ENCODE measurements around the gene PRR27. TPM values are rescaled to one million over a fixed set of nuclear protein-coding genes. Genes with fewer than 3 reads are reported as not detected.
"Not testable (repeated sequence)": the region's sequence is repeated elsewhere in the genome, so short reads cannot be mapped to it uniquely, and the experiment has no call there.

Gene PRR27
- polyA plus RNA-seq, 3 donors, result 0.04 to 0.10 TPM; not detected in 1

DNA sequence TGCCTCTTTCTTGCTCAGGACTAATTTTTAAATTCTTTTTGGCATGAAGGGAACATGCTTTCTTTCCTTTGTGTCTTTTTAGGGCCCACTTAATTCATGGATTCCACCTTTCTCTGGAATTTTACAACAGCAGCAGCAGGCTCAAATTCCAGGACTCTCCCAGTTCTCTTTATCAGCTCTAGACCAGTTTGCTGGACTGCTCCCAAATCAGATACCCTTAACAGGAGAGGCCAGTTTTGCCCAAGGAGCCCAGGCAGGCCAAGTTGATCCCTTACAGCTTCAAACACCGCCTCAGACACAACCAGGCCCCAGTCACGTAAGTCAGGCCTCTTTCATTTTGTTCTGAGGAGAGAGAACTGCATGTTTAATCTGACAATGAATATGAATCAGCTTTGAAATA, 43.8 kb downstream of the PRR27 start:
- DNase-seq, result no peak

DNA sequence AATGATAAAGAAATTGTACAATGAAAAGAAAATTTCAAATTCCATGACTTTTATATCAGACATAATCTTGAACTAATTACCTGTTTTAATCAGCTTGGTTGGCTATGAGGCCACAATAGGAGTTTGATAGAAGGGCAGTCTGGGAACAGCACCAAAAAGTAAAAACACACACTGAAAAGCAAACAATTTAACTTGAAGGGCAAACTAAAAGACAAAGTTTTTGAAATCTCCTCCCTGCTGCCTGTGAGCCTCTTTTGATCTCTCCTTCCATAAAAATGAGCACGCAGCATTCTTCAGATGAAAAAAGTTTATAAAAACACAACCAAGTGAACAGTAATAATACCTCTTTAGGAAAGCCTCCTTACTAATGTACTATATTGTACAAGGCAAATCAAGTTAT, 49.6 kb downstream of the PRR27 start:
- no peak for DNase-seq

DNA sequence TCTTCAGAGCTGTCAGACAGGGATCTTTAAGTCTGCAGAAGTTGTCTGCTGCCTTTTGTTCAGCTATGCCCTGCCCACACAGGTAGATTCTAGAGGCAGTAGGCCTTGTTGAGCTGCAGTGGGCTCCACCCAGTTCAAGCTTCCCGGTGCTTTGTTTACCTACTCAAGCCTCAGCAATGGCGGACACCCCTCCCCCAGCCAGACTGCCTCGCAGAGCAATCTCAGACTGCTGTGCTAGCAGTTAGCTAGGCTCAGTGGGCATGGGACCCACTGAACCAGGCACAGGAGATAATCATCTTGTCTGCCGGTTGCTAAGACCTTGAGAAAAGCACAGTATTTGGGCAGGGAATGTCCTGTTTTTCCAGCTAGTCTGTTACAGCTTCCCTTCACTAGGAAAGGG, 58.7 kb downstream of the PRR27 start:
- not testable (repeated sequence) for DNase-seq

Other genes with a start within 250 kb of the PRR27 start
- gene CSN1S1, start 223.2 kb upstream of the PRR27 start, polyA plus RNA-seq (ENCODE audit: insufficient read length in 3 of 3), result not detected
- gene CSN2, start 188.5 kb upstream of the PRR27 start, polyA plus RNA-seq (ENCODE audit: insufficient read length in 3 of 3), result not detected
- under 1 TPM in 2 of 3 donors, not detected in 1; 0.44 to 0.50 TPM for gene STATH, start 158.3 kb upstream of the PRR27 start, polyA plus RNA-seq (ENCODE audit: insufficient read length in 3 of 3)
- not detected for gene HTN3, start 125.8 kb upstream of the PRR27 start, polyA plus RNA-seq (ENCODE audit: insufficient read length in 3 of 3)
- under 1 TPM; 0.03 to 0.10 (median 0.04) TPM for gene HTN1, start 103.8 kb upstream of the PRR27 start, polyA plus RNA-seq (ENCODE audit: insufficient read length in 3 of 3)
- 1 to 10 TPM; 1.3 to 2.1 (median 1.7) TPM for gene ODAM, start 41.5 kb downstream of the PRR27 start, polyA plus RNA-seq (ENCODE audit: insufficient read length in 3 of 3)
- under 1 TPM; 0.31 to 0.68 (median 0.56) TPM for gene FDCSP, start 71.9 kb downstream of the PRR27 start, polyA plus RNA-seq (ENCODE audit: insufficient read length in 3 of 3)
- gene CSN3, start 88.4 kb downstream of the PRR27 start, polyA plus RNA-seq (ENCODE audit: insufficient read length in 3 of 3), result not detected
- under 1 TPM in 2 of 3 donors, not detected in 1; 0.06 to 0.22 TPM for gene CABS1, start 180.7 kb downstream of the PRR27 start, polyA plus RNA-seq (ENCODE audit: insufficient read length in 3 of 3)
- gene SMR3A, start 206.5 kb downstream of the PRR27 start, polyA plus RNA-seq (ENCODE audit: insufficient read length in 3 of 3), result not detected
- gene SMR3B, start 228.9 kb downstream of the PRR27 start, polyA plus RNA-seq (ENCODE audit: insufficient read length in 3 of 3), result not detected
- not detected for gene OPRPN, start 243.7 kb downstream of the PRR27 start, polyA plus RNA-seq (ENCODE audit: insufficient read length in 3 of 3)